Uterus (tissue), 4 donors: ENCODE data around the gene ACVR1C. TPM values are rescaled to one million over a fixed set of nuclear protein-coding genes. Genes with fewer than 3 reads are reported as not detected.

Experiments used
- DNase-seq, 2 donors: peaks; one replicate each; pipeline ENCODE4 v3.0.0-alpha.2; 2019 to 2020
- H3K27ac ChIP-seq, 2 donors: fragments of 200-600 bp; sonication (generic); 1 replicate in 1 of 2; 2 replicates in 1 of 2; pipeline ENCODE4 v1.5.1; 2016 to 2018
- H3K27me3 ChIP-seq, 2 donors: fragments of 200-600 bp; sonication (generic); one replicate each; pipeline ENCODE4 v1.5.1; 2018 to 2019; ENCODE audit warnings: control low read depth in 1 of 2
- H3K36me3 ChIP-seq, 2 donors: fragments of 200-600 bp; sonication (generic); one replicate each; pipeline ENCODE4 v1.5.1; 2019; ENCODE audit warnings: control low read depth in 1 of 2
- H3K4me1 ChIP-seq, 2 donors: fragments of 200-600 bp; sonication (generic); one replicate each; pipeline ENCODE4 v1.5.1; 2018 to 2019; ENCODE audit warnings: control low read depth in 1 of 2
- H3K4me3 ChIP-seq, 2 donors: fragments of 200-600 bp; sonication (generic); 1 replicate in 1 of 2; 2 replicates in 1 of 2; pipeline ENCODE4 v1.5.1; 2018 to 2019; ENCODE audit warnings: mild to moderate bottlenecking in 1 of 2
- H3K9me3 ChIP-seq, 2 donors: fragments of 200-600 bp; sonication (generic); one replicate each; pipeline ENCODE4 v1.5.1; 2019; ENCODE audit warnings: control low read depth in 1 of 2
- POLR2A ChIP-seq, 2 donors: fragments of 450-650 bp; IDR thresholded peaks; one replicate each; pipeline ENCODE4 v1.6.1; 2016; ENCODE audit warnings: antibody characterized with exemption in 2 of 2, mild to moderate bottlenecking in 1 of 2, moderate library complexity in 1 of 2
- intact Hi-C: fragments of 100-400 bp; cut with DNase I; formaldehyde crosslinking; loops from one replicate; pipeline ENCODE4 v1.15.1; 2023; ENCODE audit warnings: low total_unique reads
- total RNA-seq, 4 donors: library from RNA; depleted of rRNA in 3 of 4; stranded (reverse); fragments of >200 nt in 3 of 4; gene quantifications; one replicate each; pipeline versions ENCODE4 v1.1.0 to v1.2.4, GENCODE V29; 2014 to 2023
- TF ChIP-seq, protein P1 (sequence below), 4 experiments: fragments of 200-600 bp in 2 of 4; fragments of 450-650 bp in 2 of 4; sonication (generic) in 2 of 4; IDR thresholded peaks; one replicate each; pipeline ENCODE4 v1.5.1; 2016 to 2019; ENCODE audit warnings: antibody characterized with exemption in 4 of 4, mild to moderate bottlenecking in 2 of 4, moderate library complexity in 1 of 4
- donor health status: DM: yes; HTN: yes; CAD: no.

The ACVR1C gene
- total RNA-seq, 4 donors from 2014 or later: 0.51 to 1.2 (median 0.72) TPM

DNA sequence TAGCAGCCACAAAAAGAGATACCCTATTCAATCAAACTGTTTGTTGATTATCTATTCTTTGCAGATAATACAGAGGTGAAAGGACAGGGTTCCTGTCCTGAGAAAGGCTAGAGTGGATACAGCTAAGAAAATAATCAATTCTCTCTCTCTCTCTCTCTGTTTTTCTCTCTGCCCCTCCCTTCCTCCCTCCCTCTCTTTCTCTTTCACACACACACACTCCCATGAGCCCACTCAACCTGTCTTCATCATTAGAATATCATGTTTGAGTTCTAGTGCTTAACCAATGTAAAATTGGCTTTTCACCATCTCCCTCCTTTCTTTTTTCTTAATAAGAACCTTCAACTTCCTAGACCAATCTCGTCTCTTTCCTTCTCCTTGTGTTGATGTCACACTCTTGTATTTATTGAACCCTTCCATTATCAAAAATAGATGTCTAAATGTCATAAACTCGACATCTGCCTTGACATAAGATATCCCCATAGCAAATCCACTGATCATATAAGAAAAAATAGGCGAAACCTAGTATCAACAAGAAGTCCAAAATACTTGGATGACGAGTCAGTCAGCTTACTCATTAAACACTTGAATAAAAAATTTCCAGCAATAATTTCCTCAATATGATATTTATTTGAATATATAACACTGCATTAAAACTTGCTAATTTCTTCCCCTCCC lies 141.9 kb downstream of the ACVR1C start:
- no peaks in the 10 kb centered on the region for H3K36me3 ChIP-seq
- no peak overlapping the region for H3K4me3 ChIP-seq
- no peak overlapping the region for H3K27ac ChIP-seq
- H3K27me3 ChIP-seq: no peaks in the 10 kb centered on the region
- no peak for TF ChIP-seq POLR2A (IDR thresholded peaks at IDR 0.05)
- TF ChIP-seq, protein P1, sequence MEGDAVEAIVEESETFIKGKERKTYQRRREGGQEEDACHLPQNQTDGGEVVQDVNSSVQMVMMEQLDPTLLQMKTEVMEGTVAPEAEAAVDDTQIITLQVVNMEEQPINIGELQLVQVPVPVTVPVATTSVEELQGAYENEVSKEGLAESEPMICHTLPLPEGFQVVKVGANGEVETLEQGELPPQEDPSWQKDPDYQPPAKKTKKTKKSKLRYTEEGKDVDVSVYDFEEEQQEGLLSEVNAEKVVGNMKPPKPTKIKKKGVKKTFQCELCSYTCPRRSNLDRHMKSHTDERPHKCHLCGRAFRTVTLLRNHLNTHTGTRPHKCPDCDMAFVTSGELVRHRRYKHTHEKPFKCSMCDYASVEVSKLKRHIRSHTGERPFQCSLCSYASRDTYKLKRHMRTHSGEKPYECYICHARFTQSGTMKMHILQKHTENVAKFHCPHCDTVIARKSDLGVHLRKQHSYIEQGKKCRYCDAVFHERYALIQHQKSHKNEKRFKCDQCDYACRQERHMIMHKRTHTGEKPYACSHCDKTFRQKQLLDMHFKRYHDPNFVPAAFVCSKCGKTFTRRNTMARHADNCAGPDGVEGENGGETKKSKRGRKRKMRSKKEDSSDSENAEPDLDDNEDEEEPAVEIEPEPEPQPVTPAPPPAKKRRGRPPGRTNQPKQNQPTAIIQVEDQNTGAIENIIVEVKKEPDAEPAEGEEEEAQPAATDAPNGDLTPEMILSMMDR (IDR thresholded peaks at IDR 0.05): no peak
- DNase-seq: no peak
- intact Hi-C loops: no loop called here
- H3K4me1 ChIP-seq: no peaks in the 10 kb centered on the region
- no peaks in the 10 kb centered on the region for H3K9me3 ChIP-seq

DNA sequence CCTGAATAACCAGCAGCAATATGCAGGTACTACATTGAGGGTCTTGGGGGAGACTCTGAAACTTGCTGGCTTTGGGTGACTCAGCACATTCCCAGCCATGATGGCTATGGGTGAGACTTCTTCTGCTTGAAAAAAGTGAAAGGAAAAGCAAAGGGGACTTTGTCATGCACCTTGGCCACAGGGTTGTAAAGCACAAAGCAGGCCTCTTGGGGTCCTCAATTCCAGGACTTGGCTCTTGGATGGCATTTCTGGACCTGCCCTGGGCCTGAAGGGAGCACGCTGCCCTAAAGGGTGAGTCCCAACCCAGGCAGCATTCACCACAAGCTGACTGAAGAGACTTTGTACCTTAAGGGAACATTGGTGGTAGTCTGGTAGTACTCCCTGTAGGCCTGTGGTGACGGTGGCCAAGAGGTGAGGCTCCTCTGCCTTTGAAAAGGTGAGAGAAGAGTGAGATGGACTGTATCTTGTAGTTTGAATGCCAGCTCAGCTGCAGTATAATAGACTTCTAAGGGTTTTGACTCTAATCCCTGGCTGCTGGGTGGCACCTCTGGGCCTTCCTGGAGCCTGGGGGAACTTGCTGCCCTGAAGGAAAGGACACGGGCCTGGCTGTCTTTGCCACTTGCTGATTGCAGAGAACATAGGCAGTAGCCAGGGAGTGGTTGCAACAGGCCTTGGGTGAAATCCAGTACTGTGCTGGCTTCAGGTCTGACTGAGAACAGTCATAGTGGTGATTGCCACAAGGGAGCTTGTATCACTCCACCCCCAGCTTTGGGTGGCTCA lies 148.3 kb downstream of the ACVR1C start:
- H3K27me3 ChIP-seq: no peaks in the 10 kb centered on the region
- no peak overlapping the region for H3K4me3 ChIP-seq
- DNase-seq: no peak
- intact Hi-C loops: no loop called here
- no peaks in the 10 kb centered on the region for H3K36me3 ChIP-seq
- no peak overlapping the region for H3K27ac ChIP-seq
- TF ChIP-seq, protein P1 (IDR thresholded peaks at IDR 0.05): no peak
- TF ChIP-seq POLR2A (IDR thresholded peaks at IDR 0.05): no peak
- H3K9me3 ChIP-seq: no peaks in the 10 kb centered on the region
- H3K4me1 ChIP-seq: no peaks in the 10 kb centered on the region

DNA sequence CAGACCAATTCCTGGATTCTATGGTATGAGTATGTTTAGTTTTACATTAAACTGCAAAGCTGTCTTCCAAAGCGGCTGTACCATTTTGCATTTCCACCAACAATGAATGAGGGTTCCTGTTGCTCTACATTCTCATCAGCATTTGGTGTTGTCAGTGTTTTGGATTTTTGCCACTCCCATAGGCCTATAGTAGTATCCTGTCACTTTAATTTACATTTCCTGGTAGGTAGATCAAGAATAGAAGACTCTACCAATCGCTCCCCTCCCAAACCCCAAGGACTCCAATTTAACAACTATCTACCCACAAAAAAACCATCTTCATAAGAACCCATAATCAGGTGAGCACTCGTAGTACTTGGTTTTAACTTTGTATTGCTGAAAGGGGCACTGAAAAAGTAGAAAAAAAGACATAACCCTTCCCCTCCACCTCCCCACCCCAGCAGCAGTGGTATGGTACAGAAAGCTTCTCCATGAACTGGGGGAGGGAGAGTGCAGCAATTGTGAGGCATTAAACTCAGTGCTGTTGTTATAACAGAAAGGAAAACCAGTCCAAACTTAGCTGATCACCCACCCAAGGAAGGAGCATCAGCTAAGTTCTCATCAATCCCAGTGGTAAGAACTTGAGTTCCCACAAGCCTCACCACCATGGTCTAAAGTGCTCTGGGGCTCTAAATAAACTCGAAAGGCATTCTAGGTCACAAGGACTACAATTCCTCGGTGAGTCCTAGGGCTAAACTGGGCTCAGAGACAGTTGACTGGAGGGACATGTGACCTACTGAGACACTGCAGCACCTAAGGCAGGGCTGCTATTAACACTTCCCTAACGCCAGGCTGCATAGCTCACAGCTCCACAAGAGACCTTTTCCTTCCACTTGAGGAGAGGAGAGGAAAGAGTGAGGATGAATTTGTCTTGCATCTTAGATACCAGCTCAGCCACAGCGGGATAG lies 149.3 kb downstream of the ACVR1C start:
- Histone ChIP-seq H3K27ac (no peak overlapping the region), H3K4me3 (no peak overlapping the region), H3K36me3 (no peaks in the 10 kb centered on the region), H3K27me3 (no peaks in the 10 kb centered on the region), H3K4me1 (no peaks in the 10 kb centered on the region), H3K9me3 (no peaks in the 10 kb centered on the region)
- TF ChIP-seq POLR2A (IDR thresholded peaks at IDR 0.05): no peak
- TF ChIP-seq, protein P1 (IDR thresholded peaks at IDR 0.05): no peak
- DNase-seq: no peak
- intact Hi-C loops: no loop called here

DNA sequence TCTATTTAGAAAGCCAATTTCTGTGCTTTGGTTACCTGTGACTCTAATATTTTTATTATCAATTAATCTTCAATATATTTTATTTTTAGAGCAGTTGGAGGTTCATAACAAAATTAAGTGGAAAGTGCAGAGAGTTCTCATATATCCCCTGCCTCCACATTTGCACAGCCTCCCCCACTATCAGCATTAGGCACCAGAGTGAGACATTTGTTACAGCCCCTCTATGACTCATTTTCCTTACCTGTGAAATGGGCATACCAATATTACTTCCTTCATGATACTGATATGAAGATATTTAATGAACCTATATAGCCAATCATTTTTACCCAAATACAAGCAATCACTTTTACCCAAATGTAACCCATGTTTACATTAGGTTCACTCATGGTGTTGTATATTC lies 150.7 kb downstream of the ACVR1C start:
- H3K27ac ChIP-seq: no peak overlapping the region
- TF ChIP-seq, protein P1 (IDR thresholded peaks at IDR 0.05): no peak
- no peak for TF ChIP-seq POLR2A (IDR thresholded peaks at IDR 0.05)
- no peaks in the 10 kb centered on the region for H3K9me3 ChIP-seq
- H3K4me3 ChIP-seq: no peak overlapping the region
- H3K27me3 ChIP-seq: no peaks in the 10 kb centered on the region
- H3K4me1 ChIP-seq: no peaks in the 10 kb centered on the region
- intact Hi-C loops: no loop called here
- no peak for DNase-seq
- no peaks in the 10 kb centered on the region for H3K36me3 ChIP-seq
